ENCODE results near the gene PTPRS. TPM values are rescaled to one million over a fixed set of nuclear protein-coding genes. Genes with fewer than 3 reads are reported as not detected.

The PTPRS gene
- total RNA-seq, 6 experiments from 2014 or later = 78.4 to 102 (median 96.8) TPM

- Mint-ChIP-seq H3K27ac (peak overlapping the region; percentile 16; the same call in 1 of the 2 replicates), H3K27me3 (ENCODE audit: insufficient read depth) (peaks cover 17% of the 10 kb centered on the region), H3K4me1 (ENCODE audit: low read depth) (peaks cover 30% of the 10 kb centered on the region), H3K9me3 (no peaks in the 10 kb centered on the region; the same call in 1 of the 2 replicates), H3K4me3 (no peak overlapping the region), H3K36me3 (ENCODE audit: low read depth) (peaks cover 5% of the 10 kb centered on the region; the same call in 1 of the 2 replicates)
- no peak for TF ChIP-seq CTCF (IDR thresholded peaks at IDR 0.05)
- DNase-seq = peak; percentile 60
These were observed 3.2 kb upstream of the PTPRS start for GRCh38 chr19:5343848-5344247.

- peaks cover 4% of the 10 kb centered on the region; the same call in 1 of the 2 replicates for H3K36me3 Mint-ChIP-seq (ENCODE audit: low read depth)
- DNase-seq = no peak
- TF ChIP-seq CTCF (IDR thresholded peaks at IDR 0.05) = no peak
These were observed 2.1 kb upstream of the PTPRS start for GRCh38 chr19:5342573-5343201.

GRCh38 chr19:5341981-5342380 lies 1.4 kb upstream of the PTPRS start:
- DNase-seq = no peak
- Mint-ChIP-seq H3K27ac (no peak overlapping the region), H3K27me3 (ENCODE audit: insufficient read depth) (peaks cover 26% of the 10 kb centered on the region), H3K4me1 (ENCODE audit: low read depth) (peaks cover 31% of the 10 kb centered on the region), H3K36me3 (ENCODE audit: low read depth) (no peaks in the 10 kb centered on the region), H3K4me3 (no peak overlapping the region), H3K9me3 (no peaks in the 10 kb centered on the region; the same call in 1 of the 2 replicates)
- no peak for TF ChIP-seq CTCF (IDR thresholded peaks at IDR 0.05)

More at GRCh38 chr19:5342573-5343201, 2.1 kb upstream of the PTPRS start:
- H3K4me1 Mint-ChIP-seq (ENCODE audit: low read depth) = peaks cover 31% of the 10 kb centered on the region
- H3K27ac Mint-ChIP-seq = no peak overlapping the region
- peaks cover 18% of the 10 kb centered on the region for H3K27me3 Mint-ChIP-seq (ENCODE audit: insufficient read depth)
- no peaks in the 10 kb centered on the region; the same call in 1 of the 2 replicates for H3K9me3 Mint-ChIP-seq
- H3K4me3 Mint-ChIP-seq = no peak overlapping the region

- Mint-ChIP-seq H3K27me3 (ENCODE audit: insufficient read depth) (peaks cover 23% of the 10 kb centered on the region), H3K9me3 (no peaks in the 10 kb centered on the region), H3K4me3 (no peak overlapping the region; the same call in 1 of the 2 replicates), H3K27ac (no peak overlapping the region), H3K4me1 (ENCODE audit: low read depth) (peaks cover 29% of the 10 kb centered on the region), H3K36me3 (ENCODE audit: low read depth) (no peaks in the 10 kb centered on the region)
- no peak for TF ChIP-seq CTCF (IDR thresholded peaks at IDR 0.05)
- DNase-seq = no peak
These were observed 822 bp upstream of the PTPRS start for GRCh38 chr19:5341448-5341820.

GRCh38 chr19:5339950-5340636 lies 519 bp downstream of the PTPRS start:
- peaks cover 29% of the 10 kb centered on the region for H3K4me1 Mint-ChIP-seq (ENCODE audit: low read depth)
- H3K27ac Mint-ChIP-seq = no peak overlapping the region
- peak; percentile 55 for TF ChIP-seq CTCF (IDR thresholded peaks at IDR 0.05)
- H3K4me3 Mint-ChIP-seq = peak overlapping the region; percentile 84
- H3K9me3 Mint-ChIP-seq = no peaks in the 10 kb centered on the region
- no peak for DNase-seq
- H3K36me3 Mint-ChIP-seq (ENCODE audit: low read depth) = no peaks in the 10 kb centered on the region
- peaks cover 30% of the 10 kb centered on the region for H3K27me3 Mint-ChIP-seq (ENCODE audit: insufficient read depth)
